K562 (cell line): ENCODE data around the gene MFAP2. TPM values are rescaled to one million over a fixed set of nuclear protein-coding genes. Genes with fewer than 3 reads are reported as not detected.

Experiments used
- ATF1 ChIP-seq, 2 experiments: fragments of 450-650 bp in 1 of 2; IDR thresholded peaks; 2 replicates each; pipeline ENCODE4 v1.6.1; 2016; ENCODE audit warnings: missing compliant biosample characterization in 1 of 2, missing genetic modification characterization in 1 of 2
- ATF3 ChIP-seq, 2 experiments: fragments of 450-650 bp in 1 of 2; sonication (generic) in 1 of 2; formaldehyde crosslinking in 1 of 2; IDR thresholded peaks in 1 of 2; conservative IDR thresholded peaks in 1 of 2; 2 replicates each; pipeline versions ENCODE4 v1.6.1 to v1.8.1; 2016 to 2023; ENCODE audit warnings: mild to moderate bottlenecking in 2 of 2, moderate library complexity in 2 of 2, inconsistent platforms in 1 of 2, missing genetic modification reagents in 1 of 2
- BHLHE40 ChIP-seq: IDR thresholded peaks from 2 replicates; pipeline ENCODE4 v1.6.1; 2011; ENCODE audit warnings: low read length, improper control_type of control experiment
- CREB1 ChIP-seq, 2 experiments: sonication (generic) in 1 of 2; formaldehyde crosslinking in 1 of 2; IDR thresholded peaks; 2 replicates each; pipeline versions ENCODE4 v1.6.1 to v1.8.0; 2012 to 2022; ENCODE audit warnings: inconsistent platforms in 1 of 2, mild to moderate bottlenecking in 1 of 2, missing genetic modification reagents in 1 of 2, moderate library complexity in 1 of 2
- MCM5 ChIP-seq: fragments of 450-650 bp; IDR thresholded peaks from 2 replicates; pipeline ENCODE4 v1.6.1; 2016; ENCODE audit warnings: low read depth
- MTF1 ChIP-seq: fragments of 250-450 bp; sonication (Bioruptor Pico); IDR thresholded peaks from 2 replicates; pipeline ENCODE4 v1.9.0; 2021; ENCODE audit warnings: moderate library complexity, mild to moderate bottlenecking, inconsistent platforms, borderline replicate concordance
- PPARD ChIP-seq: fragments of 250-450 bp; sonication (Bioruptor Pico); IDR thresholded peaks from 2 replicates; pipeline ENCODE4 v1.8.0; 2022; ENCODE audit warnings: inconsistent platforms, mild to moderate bottlenecking, moderate library complexity
- RFX7 ChIP-seq: fragments of 250-450 bp; sonication (Bioruptor Pico); IDR thresholded peaks from 2 replicates; pipeline ENCODE4 v1.5.1; 2021; ENCODE audit warnings: mild to moderate bottlenecking
- SIN3A ChIP-seq, 2 experiments: fragments of 150-350 bp in 1 of 2; IDR thresholded peaks; 2 replicates each; pipeline ENCODE4 v1.6.1; 2011 to 2016; ENCODE audit warnings: borderline replicate concordance in 2 of 2, low read depth in 2 of 2, low read length in 2 of 2, mild to moderate bottlenecking in 2 of 2, moderate library complexity in 2 of 2; ENCODE audit not compliant: control insufficient read depth in 1 of 2
- SNIP1 ChIP-seq: fragments of 450-650 bp; IDR thresholded peaks from 2 replicates; pipeline ENCODE4 v1.7.1; 2017; ENCODE audit warnings: low read depth, mild to moderate bottlenecking
- SOX6 ChIP-seq: fragments of 450-650 bp; IDR thresholded peaks from 2 replicates; pipeline ENCODE4 v1.6.1; 2014; ENCODE audit warnings: mild to moderate bottlenecking
- TCF7 ChIP-seq: sonication (generic); IDR thresholded peaks from 2 replicates; pipeline ENCODE4 v1.6.1; 2016; ENCODE audit warnings: antibody characterized with exemption, borderline replicate concordance
- XRCC3 ChIP-seq: fragments of 450-650 bp; IDR thresholded peaks from 2 replicates; pipeline ENCODE4 v1.6.1; 2017; ENCODE audit warnings: mild to moderate bottlenecking, moderate library complexity
- ZC3H4 ChIP-seq: sonication (generic); formaldehyde crosslinking; IDR thresholded peaks from 2 replicates; pipeline ENCODE4 v1.9.0; 2021; ENCODE audit warnings: missing genetic modification reagents, borderline replicate concordance
- ZNF146 ChIP-seq: IDR thresholded peaks from one replicate; pipeline ENCODE4 v1.6.1; 2018; ENCODE audit warnings: missing compliant biosample characterization; ENCODE audit not compliant: unreplicated experiment
- ZNF224 ChIP-seq: sonication (generic); formaldehyde crosslinking; IDR thresholded peaks from 2 replicates; pipeline ENCODE4 v1.8.0; 2022; ENCODE audit warnings: mild to moderate bottlenecking, missing genetic modification reagents
- ZNF23 ChIP-seq: fragments of 250-450 bp; sonication (Bioruptor Pico); IDR thresholded peaks from 2 replicates; pipeline ENCODE4 v1.4.0; 2020; ENCODE audit warnings: mild to moderate bottlenecking
- ZNF277 ChIP-seq: fragments of 250-450 bp; sonication (Bioruptor Pico); IDR thresholded peaks from 2 replicates; pipeline ENCODE4 v1.8.0; 2022; ENCODE audit warnings: inconsistent platforms, mild to moderate bottlenecking, moderate library complexity, borderline replicate concordance
- ZNF280A ChIP-seq: fragments of 450-650 bp; IDR thresholded peaks from 2 replicates; pipeline ENCODE4 v1.6.1; 2018; ENCODE audit warnings: mild to moderate bottlenecking, low read depth; ENCODE audit not compliant: partially characterized antibody
- ZNF75A ChIP-seq: fragments of 450-650 bp; formaldehyde crosslinking; IDR thresholded peaks from 2 replicates; pipeline ENCODE4 v1.4.0; 2020; ENCODE audit warnings: mild to moderate bottlenecking
- ZSCAN32 ChIP-seq: fragments of 450-650 bp; formaldehyde crosslinking; IDR thresholded peaks from 2 replicates; pipeline ENCODE4 v1.4.0; 2020; ENCODE audit warnings: mild to moderate bottlenecking, moderate library complexity
- polyA plus RNA-seq, 8 experiments: library from polyadenylated mRNA; depleted of rRNA in 4 of 8; stranded (reverse) in 5 of 8; unstranded in 3 of 8; fragments of >200 nt; fragmentation: Nextera tagmentation in 2 of 8; fragmentation: Illumina TruSeq in 1 of 8; extraction: Ambion mirVana in 2 of 8; extraction: Trizol in 1 of 8; gene quantifications; 2 replicates each; pipeline versions ENCODE4 v1.2.1 to v1.2.3, GENCODE V29; 2011 to 2014; ENCODE audit warnings: inconsistent platforms in 1 of 8, missing spikeins in 1 of 8
- total RNA-seq, 7 experiments: library from RNA; depleted of rRNA in 6 of 7; stranded (reverse); fragments of >200 nt in 6 of 7; fragmentation: Illumina TruSeq in 2 of 7; extraction: Trizol in 2 of 7; gene quantifications; 2 replicates each; pipeline versions ENCODE4 v1.2.1 to v1.2.3, GENCODE V29; 2011 to 2021; ENCODE audit warnings: low replicate concordance in 1 of 7
- TF ChIP-seq, protein P1 (sequence below): fragments of 450-650 bp; IDR thresholded peaks from 2 replicates; pipeline ENCODE4 v1.6.1; 2016; ENCODE audit warnings: mild to moderate bottlenecking

Gene MFAP2
- total and polyA plus RNA-seq, 9 of the 15 experiments (the other 6 are each of a cell fraction or from before 2014, with no cell fraction given), result not detected

- TF ChIP-seq PPARD (CRISPR knock-in tag) (no peak), SNIP1 (no peak), SIN3A (IDR thresholded peaks at IDR 0.05; ENCODE audit: borderline replicate concordance in 2 of 2, control insufficient read depth in 1 of 2, low read depth in 2 of 2, low read length in 2 of 2) (no peak; a peak in 1 of 4 replicates), ATF3 (IDR thresholded peaks at IDR 0.05) (no peak), ATF3 (CRISPR knock-in tag; conservative IDR thresholded peaks at IDR 0.05) (no peak), ZNF75A (CRISPR knock-in tag) (no peak), SOX6 (no peak), ZSCAN32 (CRISPR knock-in tag) (no peak), MCM5 (no peak), BHLHE40 (peak; percentile 45; the same call in 1 of the 2 replicates), MTF1 (CRISPR knock-in tag) (no peak), ZNF146 (CRISPR knock-in tag) (no peak), TCF7 (no peak), CREB1 (IDR thresholded peaks at IDR 0.05) (no peak), CREB1 (CRISPR knock-in tag; IDR thresholded peaks at IDR 0.05) (no peak), XRCC3 (no peak), ZNF224 (CRISPR knock-in tag) (no peak), ZNF277 (no peak), ZNF280A (no peak), ZNF23 (CRISPR knock-in tag) (no peak), ZC3H4 (CRISPR knock-in tag) (no peak), RFX7 (no peak), ATF1 (CRISPR knock-in tag; IDR thresholded peaks at IDR 0.05) (no peak), ATF1 (tag; IDR thresholded peaks at IDR 0.05) (no peak)
- TF ChIP-seq, protein P1, sequence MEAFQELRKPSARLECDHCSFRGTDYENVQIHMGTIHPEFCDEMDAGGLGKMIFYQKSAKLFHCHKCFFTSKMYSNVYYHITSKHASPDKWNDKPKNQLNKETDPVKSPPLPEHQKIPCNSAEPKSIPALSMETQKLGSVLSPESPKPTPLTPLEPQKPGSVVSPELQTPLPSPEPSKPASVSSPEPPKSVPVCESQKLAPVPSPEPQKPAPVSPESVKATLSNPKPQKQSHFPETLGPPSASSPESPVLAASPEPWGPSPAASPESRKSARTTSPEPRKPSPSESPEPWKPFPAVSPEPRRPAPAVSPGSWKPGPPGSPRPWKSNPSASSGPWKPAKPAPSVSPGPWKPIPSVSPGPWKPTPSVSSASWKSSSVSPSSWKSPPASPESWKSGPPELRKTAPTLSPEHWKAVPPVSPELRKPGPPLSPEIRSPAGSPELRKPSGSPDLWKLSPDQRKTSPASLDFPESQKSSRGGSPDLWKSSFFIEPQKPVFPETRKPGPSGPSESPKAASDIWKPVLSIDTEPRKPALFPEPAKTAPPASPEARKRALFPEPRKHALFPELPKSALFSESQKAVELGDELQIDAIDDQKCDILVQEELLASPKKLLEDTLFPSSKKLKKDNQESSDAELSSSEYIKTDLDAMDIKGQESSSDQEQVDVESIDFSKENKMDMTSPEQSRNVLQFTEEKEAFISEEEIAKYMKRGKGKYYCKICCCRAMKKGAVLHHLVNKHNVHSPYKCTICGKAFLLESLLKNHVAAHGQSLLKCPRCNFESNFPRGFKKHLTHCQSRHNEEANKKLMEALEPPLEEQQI, result no peak
These were observed 33.3 kb upstream of the MFAP2 start (continued) for GRCh38 chr1:17013491-17014320.
